Measurements from ENCODE around the gene MKKS.

GRCh38 chr20:10429443-10429981, 4.5 kb downstream of the MKKS start:
- TF ChIP-seq POLR2A (IDR thresholded peaks at IDR 0.05) (no peak), CTCF (IDR thresholded peaks at IDR 0.05) (no peak)
